ENCODE data around the gene MALRD1. TPM values are rescaled to one million over a fixed set of nuclear protein-coding genes. Genes with fewer than 3 reads are reported as not detected.

The MALRD1 gene
- total RNA-seq, 6 experiments from 2014 or later = 0.29 to 0.49 (median 0.34) TPM; not detected in 2

- Histone ChIP-seq H3K27me3 (no peaks in the 10 kb centered on the region), H3K27ac (no peak overlapping the region), H3K36me3 (no peaks in the 10 kb centered on the region), H3K4me1 (no peaks in the 10 kb centered on the region), H3K9me3 (no peaks in the 10 kb centered on the region), H3K4me3 (no peak overlapping the region)
- ATAC-seq = no peak
- no peak for DNase-seq
- intact Hi-C loops (cut with DNase I) = no loop called here
- TF ChIP-seq POLR2A (IDR thresholded peaks at IDR 0.05) (no peak), CTCF (IDR thresholded peaks at IDR 0.05) (no peak)
- 50% methylated on average over 2 of the region's 2 CpGs for WGBS (ENCODE audit: insufficient coverage, low coverage, low lambda C conversion rate, missing lambda C conversion rate)
Measured at GRCh38 chr10:19616966-19617365, 568.4 kb downstream of the MALRD1 start.

- DNase-seq (no peak), ATAC-seq (no peak)
- Histone ChIP-seq H3K27me3 (no peaks in the 10 kb centered on the region), H3K4me3 (no peak overlapping the region), H3K4me1 (no peaks in the 10 kb centered on the region), H3K36me3 (no peaks in the 10 kb centered on the region), H3K9me3 (no peaks in the 10 kb centered on the region), H3K27ac (no peak overlapping the region)
- intact Hi-C loops (cut with DNase I) = no loop called here
- TF ChIP-seq CTCF (IDR thresholded peaks at IDR 0.05) (peak in 3 of 4 donors; percentile 12 to 33 (median 16)), POLR2A (IDR thresholded peaks at IDR 0.05) (no peak)
Measured at GRCh38 chr10:19620811-19621210, 572.2 kb downstream of the MALRD1 start.

- Histone ChIP-seq H3K9me3 (no peaks in the 10 kb centered on the region), H3K27ac (no peak overlapping the region), H3K4me1 (no peaks in the 10 kb centered on the region), H3K27me3 (no peaks in the 10 kb centered on the region), H3K4me3 (no peak overlapping the region), H3K36me3 (no peaks in the 10 kb centered on the region)
- ATAC-seq = no peak
- intact Hi-C loops (cut with DNase I) = no loop called here
- no peak for DNase-seq
- TF ChIP-seq CTCF (IDR thresholded peaks at IDR 0.05) = no peak
- no peak for TF ChIP-seq POLR2A (IDR thresholded peaks at IDR 0.05)
Measured at GRCh38 chr10:19623321-19623720, 574.7 kb downstream of the MALRD1 start.

GRCh38 chr10:19626156-19626555 is 577.6 kb downstream of the MALRD1 start:
- DNase-seq (no peak), ATAC-seq (no peak)
- TF ChIP-seq POLR2A (IDR thresholded peaks at IDR 0.05) (no peak), CTCF (IDR thresholded peaks at IDR 0.05) (no peak)
- no peak overlapping the region for H3K27ac ChIP-seq
- no peaks in the 10 kb centered on the region for H3K27me3 ChIP-seq
- no peaks in the 10 kb centered on the region for H3K36me3 ChIP-seq
- no peaks in the 10 kb centered on the region for H3K4me1 ChIP-seq
- no peak overlapping the region for H3K4me3 ChIP-seq
- WGBS (ENCODE audit: insufficient coverage, low coverage, low lambda C conversion rate, missing lambda C conversion rate) = 44% methylated on average over 3 of the region's 3 CpGs
- H3K9me3 ChIP-seq = no peaks in the 10 kb centered on the region
- intact Hi-C loops (cut with DNase I) = no loop called here

Data from right lobe of liver (tissue), 6 donors.